ENCODE measurements around the gene GRM5. TPM values are rescaled to one million over a fixed set of nuclear protein-coding genes. Genes with fewer than 3 reads are reported as not detected.

Gene GRM5
- total RNA-seq, 3 donors from 2014 or later, result not detected

DNA sequence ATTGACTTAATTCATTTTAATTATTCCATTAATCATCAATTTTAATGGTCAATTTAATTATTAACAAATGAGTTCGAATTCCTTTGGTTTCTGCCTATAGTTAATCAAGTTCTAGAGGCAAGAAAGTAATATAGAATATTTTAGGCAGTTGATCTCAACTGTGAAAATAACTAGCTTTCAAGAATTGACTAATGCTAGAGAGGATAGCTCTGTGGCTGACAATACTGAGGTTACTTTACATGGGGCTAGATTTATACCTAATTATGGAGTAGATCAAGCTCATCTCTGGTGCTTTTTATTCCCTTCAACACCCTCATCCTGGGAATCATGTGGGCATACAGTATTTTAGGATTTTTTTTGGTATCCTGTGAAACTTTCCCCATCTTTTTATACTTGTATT lies 259.4 kb downstream of the GRM5 start:
- TF ChIP-seq, protein P1, sequence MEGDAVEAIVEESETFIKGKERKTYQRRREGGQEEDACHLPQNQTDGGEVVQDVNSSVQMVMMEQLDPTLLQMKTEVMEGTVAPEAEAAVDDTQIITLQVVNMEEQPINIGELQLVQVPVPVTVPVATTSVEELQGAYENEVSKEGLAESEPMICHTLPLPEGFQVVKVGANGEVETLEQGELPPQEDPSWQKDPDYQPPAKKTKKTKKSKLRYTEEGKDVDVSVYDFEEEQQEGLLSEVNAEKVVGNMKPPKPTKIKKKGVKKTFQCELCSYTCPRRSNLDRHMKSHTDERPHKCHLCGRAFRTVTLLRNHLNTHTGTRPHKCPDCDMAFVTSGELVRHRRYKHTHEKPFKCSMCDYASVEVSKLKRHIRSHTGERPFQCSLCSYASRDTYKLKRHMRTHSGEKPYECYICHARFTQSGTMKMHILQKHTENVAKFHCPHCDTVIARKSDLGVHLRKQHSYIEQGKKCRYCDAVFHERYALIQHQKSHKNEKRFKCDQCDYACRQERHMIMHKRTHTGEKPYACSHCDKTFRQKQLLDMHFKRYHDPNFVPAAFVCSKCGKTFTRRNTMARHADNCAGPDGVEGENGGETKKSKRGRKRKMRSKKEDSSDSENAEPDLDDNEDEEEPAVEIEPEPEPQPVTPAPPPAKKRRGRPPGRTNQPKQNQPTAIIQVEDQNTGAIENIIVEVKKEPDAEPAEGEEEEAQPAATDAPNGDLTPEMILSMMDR (IDR thresholded peaks at IDR 0.05), result no peak
- Histone ChIP-seq H3K4me1 (ENCODE audit: low read depth) (peaks cover under 1% of the 10 kb centered on the region), H3K9me3 (no peaks in the 10 kb centered on the region), H3K36me3 (ENCODE audit: low read depth) (no peaks in the 10 kb centered on the region), H3K4me3 (no peak overlapping the region)
- DNase-seq, result no peak
- intact Hi-C loops (cut with DNase I, micrococcal nuclease), result no loop called here
- no peak for ATAC-seq

DNA sequence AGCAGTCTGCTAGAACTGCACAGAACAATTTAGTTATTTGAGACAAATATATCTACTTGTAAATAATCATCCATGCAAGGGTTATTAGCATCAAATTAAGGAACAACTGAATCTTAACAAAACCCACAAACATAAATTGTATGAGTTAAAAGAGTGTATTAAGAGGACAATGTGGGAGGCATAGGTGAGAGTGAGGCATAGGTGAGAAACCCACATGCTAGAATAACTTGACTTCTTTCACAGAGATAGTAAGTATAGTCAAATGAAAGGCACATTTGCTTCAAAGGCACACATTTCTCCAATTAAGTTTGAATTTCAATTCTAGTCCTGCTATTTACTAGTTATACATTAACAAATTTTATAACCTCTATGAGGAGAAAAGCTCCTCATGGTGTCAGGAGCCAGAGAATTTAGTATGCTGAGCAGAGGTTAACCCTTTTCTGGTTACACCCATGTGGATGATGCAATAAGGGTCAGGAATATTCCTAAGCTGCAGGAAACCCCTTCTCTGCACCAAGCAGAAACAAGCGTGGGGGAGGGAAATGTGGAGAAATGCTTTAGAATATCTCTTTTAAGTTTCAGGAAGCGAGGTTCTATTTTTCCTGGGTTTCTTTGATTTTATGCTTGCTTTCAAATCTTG lies 264.2 kb downstream of the GRM5 start:
- peak; percentile 96 for ATAC-seq
- H3K36me3 ChIP-seq (ENCODE audit: low read depth), result no peaks in the 10 kb centered on the region
- no peaks in the 10 kb centered on the region for H3K9me3 ChIP-seq
- H3K4me3 ChIP-seq, result no peak overlapping the region
- TF ChIP-seq, protein P1 (IDR thresholded peaks at IDR 0.05), result no peak
- peak in 1 of 3 donors; percentile 20 for DNase-seq
- peaks cover 7% of the 10 kb centered on the region for H3K4me1 ChIP-seq (ENCODE audit: low read depth)
- intact Hi-C loops (cut with DNase I, micrococcal nuclease), result no loop called here

DNA sequence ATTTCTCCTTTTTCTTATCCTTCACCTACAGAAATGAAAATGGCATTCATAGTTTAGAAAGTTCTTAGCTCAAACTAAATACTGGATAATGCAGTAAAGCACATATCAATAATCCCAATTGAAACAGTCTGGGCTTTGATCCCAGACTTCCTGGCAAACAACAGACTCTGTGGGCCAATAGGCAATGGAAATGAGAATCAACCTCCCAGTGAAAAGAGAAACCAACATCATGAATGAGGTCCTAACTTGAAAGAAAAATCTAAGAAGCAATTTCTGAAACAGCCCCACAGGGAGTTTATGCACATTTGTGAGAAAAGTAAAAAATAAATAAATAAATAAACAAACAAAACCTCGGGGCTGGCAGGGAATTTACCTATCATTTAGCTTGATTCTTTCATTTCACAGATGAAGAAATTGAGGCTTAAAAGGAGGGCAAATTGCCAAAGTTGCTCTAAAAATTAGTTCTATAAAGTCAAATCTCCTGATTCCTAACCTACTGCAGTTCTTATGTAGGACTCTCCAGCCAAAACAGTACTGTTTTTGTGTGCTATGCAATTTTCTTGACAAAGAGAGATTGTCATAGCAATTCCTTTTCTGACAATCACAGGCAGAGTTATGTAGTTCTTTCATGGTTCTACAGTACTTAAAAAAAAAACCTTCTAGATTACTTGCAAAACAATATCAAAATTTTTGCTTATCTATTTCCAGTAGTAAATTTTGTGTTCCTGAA lies 265.8 kb downstream of the GRM5 start:
- Histone ChIP-seq H3K36me3 (ENCODE audit: low read depth) (no peaks in the 10 kb centered on the region), H3K4me1 (ENCODE audit: low read depth) (peaks cover 7% of the 10 kb centered on the region), H3K4me3 (no peak overlapping the region), H3K9me3 (no peaks in the 10 kb centered on the region)
- TF ChIP-seq, protein P1 (IDR thresholded peaks at IDR 0.05), result no peak
- ATAC-seq (no peak), DNase-seq (no peak)
- intact Hi-C loops (cut with DNase I, micrococcal nuclease), result no loop called here

DNA sequence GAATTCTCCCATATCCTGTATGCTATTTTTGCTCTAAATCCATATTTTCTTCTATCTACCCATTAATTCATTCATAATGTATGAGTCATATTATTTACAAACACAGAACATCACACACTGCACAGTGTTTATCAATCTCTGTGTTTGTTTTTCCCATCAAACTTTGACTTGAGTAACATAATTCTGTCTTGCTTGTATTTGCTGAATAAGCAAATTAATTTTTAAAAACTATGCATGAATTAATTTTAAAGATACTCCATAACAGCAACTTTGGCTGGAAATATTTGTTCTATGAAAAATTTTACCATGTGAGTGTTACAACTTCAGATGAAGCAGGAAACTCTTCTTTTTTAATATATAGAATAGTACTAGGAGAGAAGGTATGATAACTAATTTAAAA lies 275.6 kb downstream of the GRM5 start:
- H3K4me3 ChIP-seq, result no peak overlapping the region
- TF ChIP-seq, protein P1 (IDR thresholded peaks at IDR 0.05), result no peak
- intact Hi-C loops (cut with DNase I, micrococcal nuclease), result no loop called here
- no peak for ATAC-seq
- no peak for DNase-seq
- no peaks in the 10 kb centered on the region for H3K36me3 ChIP-seq (ENCODE audit: low read depth)
- H3K4me1 ChIP-seq (ENCODE audit: low read depth), result no peaks in the 10 kb centered on the region
- H3K9me3 ChIP-seq, result no peaks in the 10 kb centered on the region

DNA sequence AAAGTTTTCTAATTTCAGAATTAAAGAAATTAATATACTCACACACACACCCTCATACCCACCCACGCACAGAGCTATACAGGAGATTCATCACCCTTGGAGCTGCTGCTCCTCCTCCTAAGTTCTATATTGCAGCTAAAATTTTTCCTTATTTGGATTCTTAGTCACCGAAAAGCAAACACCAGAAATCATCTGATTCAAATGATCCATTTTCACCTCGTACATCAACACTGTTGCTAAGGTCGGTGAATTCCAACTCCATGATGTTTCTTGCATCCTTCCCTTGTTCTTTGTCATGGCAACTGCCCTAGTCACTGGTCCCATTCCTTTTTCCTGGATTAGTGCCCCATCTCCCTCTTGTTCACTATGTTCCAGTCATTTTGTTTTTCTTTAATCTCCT lies 286.2 kb downstream of the GRM5 start:
- TF ChIP-seq, protein P1 (IDR thresholded peaks at IDR 0.05), result no peak
- DNase-seq (no peak), ATAC-seq (no peak)
- intact Hi-C loops (cut with DNase I, micrococcal nuclease), result no loop called here
- Histone ChIP-seq H3K36me3 (ENCODE audit: low read depth) (no peaks in the 10 kb centered on the region), H3K4me3 (no peak overlapping the region), H3K4me1 (ENCODE audit: low read depth) (no peaks in the 10 kb centered on the region), H3K9me3 (no peaks in the 10 kb centered on the region)
